ENCODE results near the gene SLAMF7. TPM values are rescaled to one million over a fixed set of nuclear protein-coding genes. Genes with fewer than 3 reads are reported as not detected.

The SLAMF7 gene
- total RNA-seq, 3 donors from 2014 or later, result 0.48 to 5.7 (median 3.3) TPM

- H3K27me3 ChIP-seq, result no peaks in the 10 kb centered on the region
- DNase-seq (ENCODE audit: low spot score in 2 of 2), result no peak
- no peak overlapping the region for H3K4me3 ChIP-seq
- H3K4me1 ChIP-seq, result peaks cover 0 to 7% of the 10 kb centered on the region in 2 donors
- no peaks in the 10 kb centered on the region for H3K9me3 ChIP-seq
- TF ChIP-seq CTCF (IDR thresholded peaks at IDR 0.05), result no peak
- TF ChIP-seq POLR2AphosphoS5 (IDR thresholded peaks at IDR 0.05), result no peak
- no peak for TF ChIP-seq POLR2A (IDR thresholded peaks at IDR 0.05)
- H3K27ac ChIP-seq, result no peak overlapping the region
- intact Hi-C loops (cut with DNase I; ENCODE audit: low total_unique reads), result loop anchor here (10.0 kb wide), 1 partner anchor 392 kb away; the partner anchor contains the start of genes NIT1 and PFDN2
- H3K36me3 ChIP-seq, result no peaks in the 10 kb centered on the region
Observed at GRCh38 chr1:160722726-160723125, 16.3 kb upstream of the SLAMF7 start.

DNA sequence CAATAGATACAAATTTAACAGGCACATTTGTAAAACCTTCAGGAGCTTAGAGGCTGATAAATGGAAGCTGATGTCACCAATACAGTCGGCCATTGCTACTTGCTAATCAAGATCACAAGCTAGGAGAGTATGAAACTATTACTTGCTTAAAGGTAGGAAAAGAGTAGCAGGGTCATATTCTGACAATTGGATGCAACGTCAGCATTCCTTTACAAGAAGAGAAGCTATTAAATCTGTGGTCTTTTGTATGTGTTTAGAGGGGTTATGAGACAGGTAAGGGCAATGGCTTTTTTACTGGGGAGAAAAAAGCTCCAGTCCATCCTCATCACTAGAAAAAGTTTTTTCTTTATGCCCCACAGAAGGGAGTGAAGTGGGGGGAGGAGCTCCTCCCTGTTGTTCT lies 15.7 kb upstream of the SLAMF7 start:
- no peak overlapping the region for H3K4me3 ChIP-seq
- H3K4me1 ChIP-seq, result peaks cover 0 to 7% of the 10 kb centered on the region in 2 donors
- H3K27me3 ChIP-seq, result no peaks in the 10 kb centered on the region
- TF ChIP-seq CTCF (IDR thresholded peaks at IDR 0.05) (no peak), POLR2A (IDR thresholded peaks at IDR 0.05) (no peak), POLR2AphosphoS5 (IDR thresholded peaks at IDR 0.05) (no peak)
- no peaks in the 10 kb centered on the region for H3K9me3 ChIP-seq
- no peak for DNase-seq (ENCODE audit: low spot score in 2 of 2)
- no peak overlapping the region for H3K27ac ChIP-seq
- intact Hi-C loops (cut with DNase I; ENCODE audit: low total_unique reads), result loop anchor here (10.0 kb wide), 1 partner anchor 391 kb away; the partner anchor contains the start of genes NIT1 and PFDN2
- no peaks in the 10 kb centered on the region for H3K36me3 ChIP-seq

DNA sequence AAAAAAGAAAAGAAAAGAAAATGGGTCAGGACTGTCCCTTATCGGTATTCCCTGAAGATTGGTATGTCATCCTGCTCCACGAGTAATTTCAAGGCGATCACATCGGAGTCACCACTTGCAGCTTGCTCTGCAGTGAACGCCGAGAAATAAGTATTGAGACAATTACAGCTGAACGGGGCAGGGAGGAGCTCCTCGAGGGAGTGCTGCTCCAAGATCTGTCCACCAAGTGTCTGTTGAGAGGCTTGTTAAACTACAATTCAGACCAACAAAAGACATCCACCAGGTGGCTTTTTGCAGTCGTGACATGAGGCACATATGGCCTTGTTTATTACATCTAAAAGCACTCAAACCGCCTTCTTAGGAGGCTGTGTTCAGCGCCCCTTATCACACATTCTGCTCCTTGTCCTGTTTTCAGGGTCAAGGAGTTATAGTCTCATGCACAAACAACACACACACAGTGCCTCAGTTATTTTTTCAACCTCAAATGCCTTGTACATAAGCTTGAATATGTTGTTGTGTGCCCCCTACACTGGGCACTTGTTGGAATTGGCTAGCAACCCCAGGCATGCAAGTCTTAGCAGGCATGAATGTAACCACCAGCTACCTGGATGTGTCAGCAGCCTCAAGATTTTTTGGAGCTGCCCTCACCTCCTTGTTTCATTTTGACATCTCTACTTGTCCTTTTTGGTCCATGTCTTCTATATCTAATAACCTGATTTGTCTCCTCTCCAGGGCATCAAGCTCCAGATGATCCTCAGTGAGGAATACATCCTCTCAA lies 14.4 kb upstream of the SLAMF7 start:
- H3K4me3 ChIP-seq, result no peak overlapping the region
- no peak for DNase-seq (ENCODE audit: low spot score in 2 of 2)
- peaks cover 0 to 7% of the 10 kb centered on the region in 2 donors for H3K4me1 ChIP-seq
- H3K27ac ChIP-seq, result no peak overlapping the region
- intact Hi-C loops (cut with DNase I; ENCODE audit: low total_unique reads), result loop anchor here (10.0 kb wide), 1 partner anchor 390 kb away; the partner anchor contains the start of genes NIT1 and PFDN2
- no peaks in the 10 kb centered on the region for H3K27me3 ChIP-seq
- H3K9me3 ChIP-seq, result no peaks in the 10 kb centered on the region
- no peaks in the 10 kb centered on the region for H3K36me3 ChIP-seq
- TF ChIP-seq POLR2A (IDR thresholded peaks at IDR 0.05) (no peak), CTCF (IDR thresholded peaks at IDR 0.05) (no peak), POLR2AphosphoS5 (IDR thresholded peaks at IDR 0.05) (no peak)

- Histone ChIP-seq H3K4me3 (no peak overlapping the region), H3K27me3 (no peaks in the 10 kb centered on the region), H3K9me3 (no peaks in the 10 kb centered on the region), H3K36me3 (no peaks in the 10 kb centered on the region), H3K4me1 (peaks cover 0 to 7% of the 10 kb centered on the region in 2 donors), H3K27ac (no peak overlapping the region)
- intact Hi-C loops (cut with DNase I; ENCODE audit: low total_unique reads), result loop anchor here (10.0 kb wide), 1 partner anchor 389 kb away; the partner anchor contains the start of genes NIT1 and PFDN2
- TF ChIP-seq POLR2AphosphoS5 (IDR thresholded peaks at IDR 0.05), result no peak
- TF ChIP-seq CTCF (IDR thresholded peaks at IDR 0.05), result no peak
- no peak for DNase-seq (ENCODE audit: low spot score in 2 of 2)
Observed at GRCh38 chr1:160726114-160726497, 12.9 kb upstream of the SLAMF7 start.

Data from breast epithelium (tissue), 4 donors.